Vagina (tissue), 2 donors: ENCODE measurements around the gene PPP1R14B.

ENCODE experiments used
- POLR2A ChIP-seq, 2 donors: fragments of 450-650 bp; IDR thresholded peaks; one replicate each; pipeline ENCODE4 v1.6.1; 2017; ENCODE audit warnings: antibody characterized with exemption in 2 of 2, mild to moderate bottlenecking in 2 of 2, moderate library complexity in 2 of 2
- POLR2AphosphoS5 ChIP-seq, 2 donors: sonication (generic); formaldehyde crosslinking; IDR thresholded peaks; one replicate each; pipeline ENCODE4 v1.9.0; 2017; ENCODE audit warnings: antibody characterized with exemption in 2 of 2, mild to moderate bottlenecking in 2 of 2, low read depth in 1 of 2; ENCODE audit not compliant: insufficient read depth in 1 of 2

GRCh38 chr11:64256300-64256699, 9.6 kb upstream of the PPP1R14B start:
- TF ChIP-seq POLR2A (IDR thresholded peaks at IDR 0.05): no peak
- TF ChIP-seq POLR2AphosphoS5 (IDR thresholded peaks at IDR 0.05; ENCODE audit: insufficient read depth in 1 of 2, low read depth in 1 of 2): no peak
